Daoy (cell line): ENCODE measurements around the gene NPS. TPM values are rescaled to one million over a fixed set of nuclear protein-coding genes. Genes with fewer than 3 reads are reported as not detected.

Source experiments
- DNase-seq: peaks from one replicate; pipeline ENCODE4 v3.0.0-alpha.2; 2015; ENCODE audit warnings: low read depth
- total RNA-seq: library from RNA; depleted of rRNA; stranded (reverse); fragments of >200 nt; shearing (Covaris generic); gene quantifications from 2 replicates; pipeline ENCODE4 v1.2.3, GENCODE V29; 2014

NPS gene
- total RNA-seq, 1 experiment from 2014 or later = not detected

DNA sequence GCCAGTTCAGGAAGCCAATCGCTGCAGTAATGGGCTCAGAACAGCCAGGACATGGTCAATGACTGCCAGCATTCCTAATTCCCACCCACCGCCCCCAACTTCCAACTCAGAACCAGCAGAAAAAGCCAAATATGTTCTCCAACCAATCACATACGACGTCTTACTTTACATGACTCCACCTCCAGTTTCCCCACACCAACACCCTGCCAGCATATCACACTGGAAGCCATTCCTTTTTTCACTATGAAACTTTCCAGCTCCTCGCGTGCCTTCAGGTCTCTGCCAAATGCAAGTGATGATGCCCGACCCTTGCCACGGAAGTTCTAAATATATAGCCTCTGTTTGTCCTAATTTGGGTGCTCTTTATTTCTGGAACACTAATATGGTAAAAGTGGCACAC lies 12.5 kb downstream of the NPS start:
- peak; percentile 13 for DNase-seq

DNA sequence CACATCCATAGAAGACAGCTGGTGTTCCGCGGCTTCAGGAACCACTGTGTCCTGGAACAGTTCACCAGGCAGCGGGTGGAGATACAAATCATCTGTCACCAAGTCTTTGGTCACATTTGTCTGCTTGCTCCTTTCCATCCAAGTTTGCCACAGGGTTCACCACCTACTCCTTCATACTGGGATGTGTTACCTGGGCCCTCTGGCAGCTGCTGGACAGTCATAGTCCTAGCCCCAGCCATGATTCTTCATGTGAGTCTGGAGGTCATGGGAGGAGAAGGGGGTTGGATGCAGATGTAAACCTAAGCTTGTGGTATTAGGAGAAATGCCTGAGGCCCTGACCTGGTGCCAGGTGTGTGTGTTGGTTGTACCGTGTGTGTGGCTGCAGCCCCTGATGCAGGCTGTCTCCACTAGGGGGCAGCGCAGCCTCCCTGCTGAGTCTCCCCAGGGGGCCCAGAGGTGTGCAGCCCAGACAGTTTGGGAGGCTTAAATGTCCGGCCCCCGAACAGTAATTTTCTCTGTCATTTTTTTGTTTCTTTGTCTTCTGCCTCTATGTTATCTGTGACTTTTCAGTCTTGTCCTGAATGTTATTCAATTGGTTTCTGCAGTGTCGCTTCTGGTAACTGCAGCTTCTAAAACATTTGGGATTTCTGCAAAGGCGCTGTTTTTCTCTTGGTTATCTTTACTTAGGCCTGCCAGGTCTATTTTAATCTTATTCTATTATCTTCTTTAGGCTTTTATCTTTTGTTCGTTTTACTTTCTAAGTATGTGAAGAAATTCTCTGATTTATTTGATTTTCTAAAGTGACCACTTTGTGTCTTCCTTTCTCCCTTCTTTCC lies 14.8 kb downstream of the NPS start:
- peak; percentile 21 for DNase-seq

DNA sequence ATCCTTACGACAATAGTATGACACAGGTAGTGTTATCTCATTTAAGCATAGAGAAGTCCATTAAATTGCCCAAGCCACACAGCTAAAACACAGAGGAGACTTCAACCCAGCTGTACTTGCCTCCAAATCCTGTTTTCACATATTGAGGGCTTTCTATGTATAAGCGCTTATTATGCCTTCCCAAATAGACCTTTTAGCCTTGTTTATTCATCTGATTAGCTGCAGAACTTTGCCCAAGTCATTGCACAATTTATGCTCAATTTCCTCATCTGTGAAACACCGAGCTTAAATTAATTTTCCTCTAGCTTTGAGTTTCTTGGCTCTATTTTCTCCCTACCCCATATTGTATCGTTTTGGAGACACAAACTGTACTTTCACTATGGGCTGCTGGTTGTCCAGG lies 15.5 kb downstream of the NPS start:
- DNase-seq = no peak

DNA sequence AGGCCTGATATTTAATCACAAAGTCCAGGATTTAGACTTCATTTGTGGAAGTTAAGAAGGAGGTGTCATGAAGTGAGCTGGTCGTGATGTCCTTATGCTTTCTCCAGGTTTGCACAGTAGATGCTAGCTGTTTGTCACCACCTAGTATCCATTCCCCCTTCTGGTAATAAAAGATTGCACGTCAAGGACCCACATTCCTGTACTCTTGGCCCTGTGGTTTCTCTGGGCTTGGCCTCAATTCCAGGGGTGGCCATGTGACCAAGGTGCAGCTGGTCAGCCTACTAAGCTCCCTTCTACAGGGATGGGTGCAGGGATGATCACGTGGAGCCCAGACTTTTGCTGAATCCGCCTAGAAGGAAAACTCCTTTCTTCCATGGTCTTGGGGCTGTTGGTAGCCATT lies 16.5 kb downstream of the NPS start:
- no peak for DNase-seq

DNA sequence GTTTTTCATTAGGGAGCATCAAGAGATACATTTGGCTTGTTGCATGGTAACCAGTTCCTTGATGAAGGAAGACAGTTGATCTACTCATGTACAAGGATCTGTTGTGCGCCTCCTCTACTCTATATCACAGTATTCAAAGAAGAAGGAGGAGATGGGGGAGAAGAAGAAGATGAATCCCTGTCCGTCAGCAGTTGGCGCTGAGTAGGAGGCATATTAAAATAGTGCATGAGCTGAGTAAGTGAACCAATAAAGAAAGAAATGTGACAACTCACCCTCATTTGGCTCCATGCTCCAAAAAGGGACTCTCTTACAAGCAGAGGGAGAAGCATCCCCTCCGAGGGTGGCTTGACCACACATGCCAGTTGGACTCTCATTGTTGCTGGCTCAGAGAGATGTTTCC lies 20.1 kb downstream of the NPS start:
- DNase-seq = no peak

DNA sequence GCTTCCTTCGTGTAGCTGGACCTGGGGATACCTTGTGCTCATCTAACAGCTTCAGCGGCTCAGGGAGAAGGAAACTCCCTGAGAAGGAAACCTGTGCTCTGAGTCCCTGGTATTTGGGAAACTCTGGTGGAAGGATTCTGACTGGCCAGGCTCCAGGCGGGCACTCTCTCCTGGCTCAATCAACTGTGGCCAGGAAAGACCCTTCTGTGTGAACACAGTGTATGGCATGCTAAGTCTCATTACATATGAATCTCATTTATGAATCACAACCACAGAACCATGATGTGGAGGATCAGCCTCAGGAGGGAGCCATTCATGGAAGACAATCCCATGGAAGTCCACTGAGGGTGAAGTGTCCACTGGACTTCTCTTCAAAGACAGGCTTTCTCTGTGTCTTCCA lies 20.9 kb downstream of the NPS start:
- DNase-seq = peak; percentile 11

DNA sequence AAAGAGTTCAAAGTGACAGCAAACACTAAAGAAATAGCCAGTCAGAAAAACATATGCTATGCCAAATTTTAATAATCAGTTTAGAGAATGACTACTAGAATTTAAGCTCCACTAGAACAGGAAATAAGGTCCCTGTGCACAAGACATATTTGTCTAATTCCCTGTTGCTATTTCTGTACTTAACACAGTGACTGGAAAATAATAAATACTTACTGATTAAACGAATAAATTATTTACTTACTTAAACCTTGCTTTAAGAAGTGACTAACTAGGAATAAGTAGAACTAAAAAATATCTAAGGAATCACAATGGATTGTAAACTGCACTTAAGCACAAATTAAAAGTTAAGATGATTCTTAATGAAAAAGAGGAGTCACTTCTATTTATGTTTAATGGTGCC lies 22.3 kb downstream of the NPS start:
- DNase-seq = no peak

DNA sequence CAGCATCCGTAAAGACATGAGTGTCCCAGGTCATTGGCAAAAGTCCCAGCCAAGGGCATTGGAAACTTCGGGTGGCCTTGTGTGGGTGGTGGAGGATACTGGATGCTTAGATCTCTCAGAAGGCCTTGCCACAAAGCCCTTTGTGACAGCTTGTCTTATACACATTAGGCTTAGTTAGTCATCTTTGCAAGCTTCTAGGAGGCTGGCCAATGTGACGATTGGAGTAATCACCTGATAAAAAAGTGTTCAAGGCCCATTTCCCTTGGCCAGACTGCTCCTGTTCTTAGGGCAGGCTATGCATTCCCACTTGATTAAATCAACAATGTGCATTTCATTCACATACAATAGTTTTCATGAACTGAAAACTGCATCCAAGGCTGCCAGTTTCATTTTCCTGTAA lies 26.9 kb downstream of the NPS start:
- no peak for DNase-seq

DNA sequence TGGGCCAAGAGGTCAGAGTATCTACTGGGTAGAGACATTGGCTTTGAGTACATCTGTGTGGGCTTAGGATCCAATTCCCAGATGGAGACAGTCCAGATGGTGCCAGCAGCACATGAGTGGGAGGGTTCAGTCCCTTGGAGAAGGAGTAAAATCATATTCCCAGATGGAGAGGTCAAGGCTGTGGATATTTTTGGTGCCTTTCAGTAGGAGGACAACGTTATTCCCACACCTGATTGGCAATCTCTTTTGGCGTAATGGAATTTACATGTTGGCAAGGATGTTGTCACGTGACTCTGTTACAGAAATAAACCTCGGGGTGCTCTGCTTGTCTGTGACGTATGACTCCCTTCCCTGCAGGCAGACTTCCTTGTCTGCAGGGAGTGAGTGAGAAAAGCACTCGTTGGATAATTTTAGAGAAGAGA lies 27.6 kb downstream of the NPS start:
- DNase-seq = no peak

DNA sequence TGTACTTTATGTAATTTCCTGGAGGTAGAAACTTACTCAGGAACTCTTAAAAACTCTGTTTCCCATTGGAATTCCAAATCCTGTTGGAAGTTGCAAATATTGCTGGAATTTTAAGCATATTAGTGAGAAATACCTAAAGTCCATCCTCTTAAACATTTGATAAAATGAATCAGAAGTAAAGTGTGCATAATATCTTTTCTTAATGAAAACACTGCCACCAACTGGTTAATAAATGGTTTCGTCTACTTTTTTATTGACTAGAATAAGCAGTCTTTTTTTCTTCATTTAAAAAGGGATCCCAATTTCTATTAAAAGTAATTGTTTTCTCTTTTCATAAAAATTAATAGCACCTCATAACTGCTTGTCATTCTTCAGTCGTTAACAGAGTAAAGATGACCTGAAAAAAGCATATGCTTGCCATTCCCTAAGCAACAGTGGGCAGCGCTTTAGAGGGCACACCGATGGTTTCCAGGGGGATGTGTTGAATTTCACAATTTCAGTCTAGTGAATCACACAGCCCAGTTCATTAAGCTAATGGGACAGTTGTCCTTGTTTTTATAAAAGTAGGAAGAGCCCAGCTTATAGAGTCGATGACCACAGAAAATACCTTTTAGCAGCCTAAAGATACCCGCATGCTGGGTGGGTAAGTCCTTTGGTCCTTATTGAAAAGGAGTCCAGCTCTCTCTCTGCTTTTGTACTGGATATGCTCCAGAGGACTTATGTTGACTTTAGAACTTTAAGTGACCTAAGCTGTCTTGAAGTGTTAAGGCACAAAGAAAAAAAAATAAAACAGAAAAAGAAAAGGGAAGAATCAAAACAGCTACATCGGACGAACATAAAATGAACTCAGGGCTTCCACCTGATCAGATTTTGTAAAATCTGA lies 28.5 kb downstream of the NPS start:
- no peak for DNase-seq

DNA sequence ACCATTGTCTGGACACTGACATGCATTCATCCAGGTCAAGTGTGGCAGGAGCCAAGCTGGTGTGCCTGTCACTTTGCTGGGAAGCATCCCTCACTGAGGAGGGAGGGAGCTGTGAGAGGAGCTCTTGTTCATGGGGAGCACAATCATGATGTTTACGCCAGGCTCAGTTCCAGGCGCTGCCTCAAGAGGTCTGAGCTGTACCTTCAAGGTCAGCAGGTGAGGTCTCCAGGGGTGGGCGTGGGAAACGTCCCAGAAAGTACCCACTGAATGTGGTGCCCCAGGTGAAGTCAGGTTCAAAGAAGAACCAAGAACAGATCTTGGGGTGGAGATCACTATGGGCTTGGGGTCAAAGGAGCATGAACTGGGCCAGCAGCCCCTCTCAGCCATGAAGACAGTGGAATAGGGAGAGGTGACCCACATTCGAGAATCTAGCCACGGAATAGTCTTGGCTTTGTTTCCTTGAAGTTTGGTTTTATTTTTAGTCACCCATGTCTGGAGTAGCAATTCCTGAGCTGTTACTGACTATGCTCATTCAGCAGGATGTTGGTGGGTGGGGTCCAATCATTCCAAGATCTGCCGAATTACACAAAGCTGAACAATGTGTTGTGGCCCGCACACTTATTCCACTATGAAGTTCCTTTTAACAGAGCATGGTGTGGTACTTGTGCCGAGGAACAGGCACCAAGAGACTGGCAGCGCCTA lies 29.3 kb downstream of the NPS start:
- no peak for DNase-seq

DNA sequence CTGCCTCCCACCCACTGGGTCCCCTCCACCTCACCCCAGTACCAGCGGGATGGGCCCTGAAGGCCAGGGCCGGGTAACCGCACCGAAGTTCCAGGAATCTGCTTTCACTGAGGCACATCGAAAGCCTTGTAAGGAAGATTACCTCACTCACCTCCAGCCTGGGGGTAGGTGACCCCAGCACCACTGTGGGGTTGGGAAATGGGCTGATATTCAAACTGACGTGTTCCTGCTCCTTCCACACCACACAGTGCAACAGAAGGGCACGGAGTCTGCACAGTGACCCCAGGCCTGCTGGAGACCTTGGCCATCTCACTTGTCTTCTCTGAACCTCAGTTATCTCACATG lies 29.8 kb downstream of the NPS start:
- DNase-seq = no peak

DNA sequence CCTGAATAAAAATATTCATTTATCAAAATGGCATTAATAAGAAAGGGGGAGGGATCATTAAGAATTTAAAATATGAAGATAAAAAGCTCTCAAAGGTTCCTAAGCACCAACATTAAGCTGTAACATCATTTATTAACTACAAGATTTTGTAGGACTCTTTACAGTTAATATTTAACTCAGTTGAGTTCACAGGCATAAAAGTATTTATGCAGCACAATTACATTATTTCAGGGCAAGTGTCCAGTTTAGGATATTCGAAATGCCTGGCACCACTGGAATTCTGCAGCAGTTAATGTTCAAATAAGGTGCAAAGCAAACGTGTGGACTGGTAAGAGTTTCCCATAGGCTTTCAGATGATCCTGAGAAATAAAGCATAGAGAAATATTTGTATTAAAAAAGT lies 30.5 kb downstream of the NPS start:
- no peak for DNase-seq

DNA sequence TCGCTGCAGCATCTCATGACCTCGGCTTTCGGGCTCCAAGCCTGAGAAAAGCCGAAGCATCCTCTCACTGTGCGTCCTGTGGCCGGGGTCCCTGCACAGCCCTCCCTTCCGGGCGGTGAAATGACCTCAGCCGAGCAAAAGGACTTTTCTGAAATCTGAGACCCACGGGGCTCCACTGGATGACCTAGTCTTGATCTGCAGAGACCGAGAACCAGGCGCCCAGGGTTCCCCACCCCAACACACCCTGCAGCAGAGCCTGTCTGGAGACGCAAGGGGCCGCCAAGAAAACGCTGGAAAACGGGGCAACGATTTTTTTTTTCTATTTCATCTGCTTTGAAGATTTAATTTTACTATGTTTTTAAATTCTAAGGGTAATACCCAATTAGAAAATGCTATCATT lies 31.7 kb downstream of the NPS start:
- DNase-seq = no peak

DNA sequence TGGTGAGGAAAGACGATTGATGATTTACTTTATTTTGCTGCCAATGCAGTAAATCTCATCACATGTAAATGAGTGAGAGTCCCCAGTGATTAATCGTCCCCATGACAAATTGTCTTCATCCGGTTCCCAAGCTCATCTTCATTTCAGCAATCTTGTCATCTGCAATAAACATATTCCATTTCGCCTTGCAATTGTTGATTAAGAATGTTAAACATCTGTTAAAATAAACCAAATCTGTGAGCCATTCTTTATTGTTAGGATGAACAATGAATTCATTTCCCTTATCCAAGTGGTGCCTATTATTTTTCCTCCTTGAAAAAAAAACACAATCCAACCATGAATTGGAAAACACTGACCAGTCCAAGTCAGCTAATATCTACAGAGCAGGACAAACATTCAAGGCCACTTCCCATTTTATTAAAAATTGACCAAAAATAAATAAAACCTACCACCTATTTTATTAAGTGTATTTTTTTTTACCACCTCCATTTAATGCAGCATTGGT lies 36.5 kb downstream of the NPS start:
- DNase-seq = no peak

DNA sequence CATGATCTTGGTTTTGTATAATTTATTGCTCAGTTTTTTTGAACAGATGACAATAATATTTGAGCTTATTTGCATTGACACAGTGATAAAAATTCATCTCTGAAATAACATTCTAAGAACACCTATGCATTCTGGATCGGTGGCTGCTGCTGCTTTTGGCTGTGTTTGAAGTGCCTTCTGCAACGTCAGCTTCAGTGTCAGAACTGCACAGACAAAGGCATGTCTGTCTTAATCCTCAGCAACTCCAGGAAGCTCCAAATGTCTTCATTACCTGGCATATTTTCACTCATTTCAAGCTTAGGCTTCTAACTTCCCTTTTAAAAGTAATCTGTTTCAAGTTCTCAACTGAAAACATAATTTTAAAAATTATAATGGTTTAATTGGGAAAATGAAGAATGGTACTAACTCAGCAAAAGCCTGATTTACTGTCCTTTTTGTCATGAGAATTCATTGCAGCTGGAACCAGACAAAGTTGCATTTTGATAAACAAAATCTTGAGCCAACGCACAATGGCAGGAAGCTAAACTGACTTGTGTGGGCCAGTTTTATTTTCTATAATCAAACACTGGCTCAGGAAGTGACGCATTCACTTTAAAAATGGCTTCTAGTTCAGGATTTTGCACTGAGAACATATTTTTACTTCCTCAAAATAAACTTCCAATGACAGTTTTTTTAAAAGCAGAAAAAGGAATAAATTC lies 38.7 kb downstream of the NPS start:
- no peak for DNase-seq

DNA sequence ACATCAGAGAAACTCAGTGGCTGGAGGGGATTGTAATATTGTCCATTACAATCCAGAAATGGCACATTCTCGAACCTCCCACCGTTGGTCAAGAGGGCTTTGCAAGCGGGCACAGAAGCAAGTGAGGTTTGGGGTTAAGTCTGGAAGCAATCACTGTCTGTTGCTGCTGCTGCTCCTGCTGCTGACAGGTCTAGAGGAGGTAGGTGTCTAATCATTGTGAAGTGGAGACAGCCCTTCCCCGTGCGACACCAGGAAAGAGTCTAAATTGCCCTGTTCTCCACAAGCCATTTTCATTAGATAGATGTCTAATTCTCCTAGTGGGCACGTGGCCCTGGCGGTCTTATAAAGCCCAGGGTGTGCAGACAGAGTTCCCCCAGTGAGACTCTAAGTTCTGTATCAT lies 43.5 kb downstream of the NPS start:
- DNase-seq = no peak

DNA sequence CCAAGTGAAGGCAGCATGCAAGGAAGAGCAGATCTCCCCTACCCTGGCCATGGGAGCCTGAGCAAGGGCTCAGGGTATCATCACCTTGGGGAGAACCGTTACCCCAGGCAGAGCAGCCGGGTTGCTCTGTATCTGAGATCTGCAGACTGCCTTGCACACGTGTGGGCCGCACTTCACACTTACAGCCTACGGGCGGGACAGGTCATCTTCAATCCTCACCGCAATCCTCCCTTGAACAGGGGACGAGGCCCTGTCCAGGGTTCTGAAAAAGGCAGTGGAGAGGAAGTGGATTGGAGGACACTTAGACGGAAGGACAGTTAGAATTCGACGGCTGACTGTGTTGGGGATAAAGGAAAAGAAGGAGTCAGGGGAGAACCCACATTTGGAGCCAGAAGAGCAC lies 51.4 kb downstream of the NPS start:
- peak; percentile 9 for DNase-seq
